ENCODE data around the gene DYNC1I1.

DYNC1I1 gene

GRCh38 chr7:95847061-95847460, 74.7 kb downstream of the DYNC1I1 start:
- H2BK120ac ChIP-seq (ENCODE audit: low read depth, low read length): no peak overlapping the region
- H3K36me3 ChIP-seq (replicated peaks in 1 of 2; ENCODE audit: control insufficient read depth in 2 of 2, insufficient read depth in 2 of 2, low read length in 2 of 2): no peaks in the 10 kb centered on the region
- H3K4me1 ChIP-seq (ENCODE audit: control insufficient read depth in 2 of 2, insufficient read depth in 1 of 2, low read depth in 1 of 2, low read length in 2 of 2): peaks cover 0 to 3% of the 10 kb centered on the region in 2 donors
- H3K27me3 ChIP-seq (ENCODE audit: control insufficient read depth in 3 of 3, insufficient read depth in 3 of 3, low read depth in 1 of 3, low read length in 3 of 3): no peaks in the 10 kb centered on the region
- no CpG with 5 or more reads among the region's 4 CpGs for WGBS, 2 donors (ENCODE audit: extremely low coverage in 2 of 2, insufficient read length in 2 of 2, insufficient replicate concordance in 1 of 2)
- H3K9ac ChIP-seq (ENCODE audit: low read depth, low read length, poor library complexity): no peak overlapping the region
- H3K27ac ChIP-seq (replicated peaks; ENCODE audit: low read length): no peak overlapping the region
- H3K4me2 ChIP-seq (ENCODE audit: insufficient read depth, low read length, poor library complexity, severe bottlenecking): no peak overlapping the region
- H3K23ac ChIP-seq (ENCODE audit: low read depth, low read length, poor library complexity): no peak overlapping the region
- H2AK5ac ChIP-seq (ENCODE audit: low read depth, low read length): no peak overlapping the region
- no peaks in the 10 kb centered on the region for H3K79me1 ChIP-seq (ENCODE audit: low read depth, low read length)
- DNase-seq (ENCODE audit: low spot score): no peak
- no peak overlapping the region for H4K91ac ChIP-seq (ENCODE audit: low read depth, low read length, poor library complexity)
- no peak overlapping the region for H4K8ac ChIP-seq (ENCODE audit: low read depth, low read length)
- H2BK12ac ChIP-seq (ENCODE audit: low read length): no peak overlapping the region
- no peak overlapping the region for H2BK15ac ChIP-seq (ENCODE audit: low read length)
- no peak overlapping the region for H2AFZ ChIP-seq (ENCODE audit: low read length)
- no peak overlapping the region for H3K4me3 ChIP-seq (ENCODE audit: low read length in 2 of 2)
- H3K9me3 ChIP-seq (replicated peaks in 1 of 2; ENCODE audit: control insufficient read depth in 2 of 2, insufficient read depth in 1 of 2, low read depth in 1 of 2, low read length in 2 of 2): no peaks in the 10 kb centered on the region
- H3K18ac ChIP-seq (ENCODE audit: low read length): no peak overlapping the region
- no peak overlapping the region for H3K14ac ChIP-seq (ENCODE audit: low read length)
- no peak overlapping the region for H3K4ac ChIP-seq (ENCODE audit: low read length)
- H2BK5ac ChIP-seq (ENCODE audit: low read length): no peak overlapping the region

- Histone ChIP-seq H3K4me2 (ENCODE audit: insufficient read depth, low read length, poor library complexity, severe bottlenecking) (no peak overlapping the region), H3K4ac (ENCODE audit: low read length) (no peak overlapping the region), H3K9ac (ENCODE audit: low read depth, low read length, poor library complexity) (no peak overlapping the region), H3K18ac (ENCODE audit: low read length) (no peak overlapping the region), H3K4me3 (ENCODE audit: low read length in 2 of 2) (no peak overlapping the region), H2BK120ac (ENCODE audit: low read depth, low read length) (no peak overlapping the region), H4K8ac (ENCODE audit: low read depth, low read length) (no peak overlapping the region), H3K27ac (replicated peaks; ENCODE audit: low read length) (no peak overlapping the region), H2AFZ (ENCODE audit: low read length) (no peak overlapping the region), H2BK15ac (ENCODE audit: low read length) (no peak overlapping the region), H3K9me3 (replicated peaks in 1 of 2; ENCODE audit: control insufficient read depth in 2 of 2, insufficient read depth in 1 of 2, low read depth in 1 of 2, low read length in 2 of 2) (no peaks in the 10 kb centered on the region), H4K91ac (ENCODE audit: low read depth, low read length, poor library complexity) (no peak overlapping the region), H3K79me1 (ENCODE audit: low read depth, low read length) (no peaks in the 10 kb centered on the region), H3K14ac (ENCODE audit: low read length) (no peak overlapping the region), H2AK5ac (ENCODE audit: low read depth, low read length) (no peak overlapping the region), H2BK12ac (ENCODE audit: low read length) (no peak overlapping the region), H3K36me3 (replicated peaks in 1 of 2; ENCODE audit: control insufficient read depth in 2 of 2, insufficient read depth in 2 of 2, low read length in 2 of 2) (no peaks in the 10 kb centered on the region), H3K4me1 (ENCODE audit: control insufficient read depth in 2 of 2, insufficient read depth in 1 of 2, low read depth in 1 of 2, low read length in 2 of 2) (no peaks in the 10 kb centered on the region), H3K23ac (ENCODE audit: low read depth, low read length, poor library complexity) (no peak overlapping the region), H3K27me3 (ENCODE audit: control insufficient read depth in 3 of 3, insufficient read depth in 3 of 3, low read depth in 1 of 3, low read length in 3 of 3) (no peaks in the 10 kb centered on the region), H2BK5ac (ENCODE audit: low read length) (no peak overlapping the region)
- no peak for DNase-seq (ENCODE audit: low spot score)
- no CpG with 5 or more reads among the region's 1 CpG for WGBS, 2 donors (ENCODE audit: extremely low coverage in 2 of 2, insufficient read length in 2 of 2, insufficient replicate concordance in 1 of 2)
Observed at GRCh38 chr7:95859429-95859828, 87.1 kb downstream of the DYNC1I1 start.

GRCh38 chr7:95861041-95861440, 88.7 kb downstream of the DYNC1I1 start:
- Histone ChIP-seq H3K4me3 (ENCODE audit: low read length in 2 of 2) (no peak overlapping the region), H4K91ac (ENCODE audit: low read depth, low read length, poor library complexity) (no peak overlapping the region), H3K18ac (ENCODE audit: low read length) (no peak overlapping the region), H2AK5ac (ENCODE audit: low read depth, low read length) (no peak overlapping the region), H3K4me2 (ENCODE audit: insufficient read depth, low read length, poor library complexity, severe bottlenecking) (no peak overlapping the region), H2BK12ac (ENCODE audit: low read length) (no peak overlapping the region), H3K79me1 (ENCODE audit: low read depth, low read length) (no peaks in the 10 kb centered on the region), H3K23ac (ENCODE audit: low read depth, low read length, poor library complexity) (no peak overlapping the region), H2BK120ac (ENCODE audit: low read depth, low read length) (no peak overlapping the region), H3K36me3 (replicated peaks in 1 of 2; ENCODE audit: control insufficient read depth in 2 of 2, insufficient read depth in 2 of 2, low read length in 2 of 2) (no peaks in the 10 kb centered on the region), H2BK15ac (ENCODE audit: low read length) (no peak overlapping the region), H3K4me1 (ENCODE audit: control insufficient read depth in 2 of 2, insufficient read depth in 1 of 2, low read depth in 1 of 2, low read length in 2 of 2) (peaks cover 0 to 3% of the 10 kb centered on the region in 2 donors), H3K14ac (ENCODE audit: low read length) (no peak overlapping the region), H3K27me3 (ENCODE audit: control insufficient read depth in 3 of 3, insufficient read depth in 3 of 3, low read depth in 1 of 3, low read length in 3 of 3) (no peaks in the 10 kb centered on the region), H2AFZ (ENCODE audit: low read length) (no peak overlapping the region), H3K4ac (ENCODE audit: low read length) (no peak overlapping the region), H3K27ac (replicated peaks; ENCODE audit: low read length) (no peak overlapping the region), H2BK5ac (ENCODE audit: low read length) (no peak overlapping the region), H3K9ac (ENCODE audit: low read depth, low read length, poor library complexity) (no peak overlapping the region), H3K9me3 (replicated peaks in 1 of 2; ENCODE audit: control insufficient read depth in 2 of 2, insufficient read depth in 1 of 2, low read depth in 1 of 2, low read length in 2 of 2) (no peaks in the 10 kb centered on the region), H4K8ac (ENCODE audit: low read depth, low read length) (no peak overlapping the region)
- WGBS, 2 donors (ENCODE audit: extremely low coverage in 2 of 2, insufficient read length in 2 of 2, insufficient replicate concordance in 1 of 2): no CpG with 5 or more reads among the region's 2 CpGs
- no peak for DNase-seq (ENCODE audit: low spot score)

GRCh38 chr7:95863623-95864022, 91.3 kb downstream of the DYNC1I1 start:
- no peak overlapping the region for H3K4ac ChIP-seq (ENCODE audit: low read length)
- no peak overlapping the region for H3K23ac ChIP-seq (ENCODE audit: low read depth, low read length, poor library complexity)
- no peak overlapping the region for H2AFZ ChIP-seq (ENCODE audit: low read length)
- H3K9me3 ChIP-seq (replicated peaks in 1 of 2; ENCODE audit: control insufficient read depth in 2 of 2, insufficient read depth in 1 of 2, low read depth in 1 of 2, low read length in 2 of 2): no peaks in the 10 kb centered on the region
- no peak overlapping the region for H2BK15ac ChIP-seq (ENCODE audit: low read length)
- no peak overlapping the region for H4K8ac ChIP-seq (ENCODE audit: low read depth, low read length)
- H3K27me3 ChIP-seq (ENCODE audit: control insufficient read depth in 3 of 3, insufficient read depth in 3 of 3, low read depth in 1 of 3, low read length in 3 of 3): no peaks in the 10 kb centered on the region
- no peak overlapping the region for H3K27ac ChIP-seq (replicated peaks; ENCODE audit: low read length)
- H3K4me3 ChIP-seq (ENCODE audit: low read length in 2 of 2): no peak overlapping the region
- WGBS, 2 donors (ENCODE audit: extremely low coverage in 2 of 2, insufficient read length in 2 of 2, insufficient replicate concordance in 1 of 2): no CpG with 5 or more reads among the region's 2 CpGs
- no peak overlapping the region for H2BK120ac ChIP-seq (ENCODE audit: low read depth, low read length)
- H3K36me3 ChIP-seq (replicated peaks in 1 of 2; ENCODE audit: control insufficient read depth in 2 of 2, insufficient read depth in 2 of 2, low read length in 2 of 2): no peaks in the 10 kb centered on the region
- H2BK12ac ChIP-seq (ENCODE audit: low read length): no peak overlapping the region
- H3K18ac ChIP-seq (ENCODE audit: low read length): no peak overlapping the region
- no peak for DNase-seq (ENCODE audit: low spot score)
- H3K79me1 ChIP-seq (ENCODE audit: low read depth, low read length): no peaks in the 10 kb centered on the region
- H2BK5ac ChIP-seq (ENCODE audit: low read length): no peak overlapping the region
- H3K4me1 ChIP-seq (ENCODE audit: control insufficient read depth in 2 of 2, insufficient read depth in 1 of 2, low read depth in 1 of 2, low read length in 2 of 2): peaks cover 0 to 3% of the 10 kb centered on the region in 2 donors
- H3K9ac ChIP-seq (ENCODE audit: low read depth, low read length, poor library complexity): no peak overlapping the region
- no peak overlapping the region for H4K91ac ChIP-seq (ENCODE audit: low read depth, low read length, poor library complexity)
- H3K4me2 ChIP-seq (ENCODE audit: insufficient read depth, low read length, poor library complexity, severe bottlenecking): no peak overlapping the region
- H2AK5ac ChIP-seq (ENCODE audit: low read depth, low read length): no peak overlapping the region
- no peak overlapping the region for H3K14ac ChIP-seq (ENCODE audit: low read length)
